ENCODE results near the gene GPR21.

- no peak for TF ChIP-seq POLR2AphosphoS5 (IDR thresholded peaks at IDR 0.05; ENCODE audit: low read depth, low read length)
- TF ChIP-seq, protein P1, sequence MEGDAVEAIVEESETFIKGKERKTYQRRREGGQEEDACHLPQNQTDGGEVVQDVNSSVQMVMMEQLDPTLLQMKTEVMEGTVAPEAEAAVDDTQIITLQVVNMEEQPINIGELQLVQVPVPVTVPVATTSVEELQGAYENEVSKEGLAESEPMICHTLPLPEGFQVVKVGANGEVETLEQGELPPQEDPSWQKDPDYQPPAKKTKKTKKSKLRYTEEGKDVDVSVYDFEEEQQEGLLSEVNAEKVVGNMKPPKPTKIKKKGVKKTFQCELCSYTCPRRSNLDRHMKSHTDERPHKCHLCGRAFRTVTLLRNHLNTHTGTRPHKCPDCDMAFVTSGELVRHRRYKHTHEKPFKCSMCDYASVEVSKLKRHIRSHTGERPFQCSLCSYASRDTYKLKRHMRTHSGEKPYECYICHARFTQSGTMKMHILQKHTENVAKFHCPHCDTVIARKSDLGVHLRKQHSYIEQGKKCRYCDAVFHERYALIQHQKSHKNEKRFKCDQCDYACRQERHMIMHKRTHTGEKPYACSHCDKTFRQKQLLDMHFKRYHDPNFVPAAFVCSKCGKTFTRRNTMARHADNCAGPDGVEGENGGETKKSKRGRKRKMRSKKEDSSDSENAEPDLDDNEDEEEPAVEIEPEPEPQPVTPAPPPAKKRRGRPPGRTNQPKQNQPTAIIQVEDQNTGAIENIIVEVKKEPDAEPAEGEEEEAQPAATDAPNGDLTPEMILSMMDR (IDR thresholded peaks at IDR 0.05): no peak
- TF ChIP-seq MEF2A (IDR thresholded peaks at IDR 0.05; ENCODE audit: borderline replicate concordance, low read depth): no peak
- TF ChIP-seq, protein P2, sequence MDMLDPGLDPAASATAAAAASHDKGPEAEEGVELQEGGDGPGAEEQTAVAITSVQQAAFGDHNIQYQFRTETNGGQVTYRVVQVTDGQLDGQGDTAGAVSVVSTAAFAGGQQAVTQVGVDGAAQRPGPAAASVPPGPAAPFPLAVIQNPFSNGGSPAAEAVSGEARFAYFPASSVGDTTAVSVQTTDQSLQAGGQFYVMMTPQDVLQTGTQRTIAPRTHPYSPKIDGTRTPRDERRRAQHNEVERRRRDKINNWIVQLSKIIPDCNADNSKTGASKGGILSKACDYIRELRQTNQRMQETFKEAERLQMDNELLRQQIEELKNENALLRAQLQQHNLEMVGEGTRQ (IDR thresholded peaks at IDR 0.05; ENCODE audit: borderline replicate concordance, low read depth, low read length): no peak
- TF ChIP-seq TAF1 (IDR thresholded peaks at IDR 0.05; ENCODE audit: borderline replicate concordance, low read depth, low read length): no peak
- no peak for TF ChIP-seq EP300 (IDR thresholded peaks at IDR 0.05; ENCODE audit: borderline replicate concordance in 1 of 2, low read depth in 1 of 2, low read length in 1 of 2)
- TF ChIP-seq GABPA (IDR thresholded peaks at IDR 0.05; ENCODE audit: low read depth): no peak
- no peak for TF ChIP-seq REST (IDR thresholded peaks at IDR 0.05; ENCODE audit: low read depth, low read length)
- TF ChIP-seq EZH2phosphoT487 (IDR thresholded peaks at IDR 0.05; ENCODE audit: borderline replicate concordance, low read depth): no peak
- TF ChIP-seq SMC3 (IDR thresholded peaks at IDR 0.05; ENCODE audit: low read depth, low read length): no peak
- TF ChIP-seq MXI1 (IDR thresholded peaks at IDR 0.05; ENCODE audit: low read depth, low read length): no peak
- TF ChIP-seq FOXM1 (IDR thresholded peaks at IDR 0.05; ENCODE audit: low read depth): no peak
- TF ChIP-seq CHD2 (IDR thresholded peaks at IDR 0.05; ENCODE audit: low read length, partially characterized antibody): no peak
- TF ChIP-seq YY1 (IDR thresholded peaks at IDR 0.05; ENCODE audit: low read depth): no peak
These were observed 33.7 kb downstream of the GPR21 start for GRCh38 chr9:123067136-123067535.
